CD4-positive, alpha-beta T cell (primary cell): ENCODE measurements around the gene PHACTR4. TPM values are rescaled to one million over a fixed set of nuclear protein-coding genes. Genes with fewer than 3 reads are reported as not detected.
"Not testable (repeated sequence)": the region's sequence is repeated elsewhere in the genome, so short reads cannot be mapped to it uniquely, and the experiment has no call there.

ENCODE experiments used
- ATAC-seq: fragments of 200-7000 bp; cut with Tn5 transposase; one replicate; pipeline ENCODE4 v1.10.0; 2022; ENCODE audit warnings: mild to moderate bottlenecking; ENCODE audit not compliant: poor library complexity
- CTCF ChIA-PET: fragments of 350-600 bp; sonication (Branson Sonifier 250); formaldehyde crosslinking; loops from one replicate; lab custom pipeline; 2021; ENCODE audit warnings: antibody characterized with exemption, inconsistent platforms; lab: Charles Lee
- POLR2A ChIA-PET: fragments of 350-600 bp; sonication (Branson Sonifier 250); formaldehyde crosslinking; loops from one replicate; lab custom pipeline; 2021; ENCODE audit warnings: antibody characterized with exemption, inconsistent platforms; lab: Charles Lee
- DNase-seq, 14 experiments: peaks; one replicate each; pipeline ENCODE4 v3.0.0-alpha.2; 2013 to 2020; ENCODE audit warnings: mixed read lengths in 2 of 14
- H3K27ac ChIP-seq, 2 donors: one replicate each; pipeline versions ENCODE4 v1.5.1 to v1.7.0; 2013; ENCODE audit warnings: low read length in 2 of 2, low read depth in 1 of 2, mild to moderate bottlenecking in 1 of 2
- H3K27me3 ChIP-seq, 2 experiments: 1 replicate in 1 of 2; 2 replicates in 1 of 2; pipeline versions ENCODE4 v1.6.1 to v1.7.0; 2013; ENCODE audit warnings: low read length in 2 of 2, control low read depth in 1 of 2, mild to moderate bottlenecking in 1 of 2, moderate library complexity in 1 of 2; ENCODE audit not compliant: insufficient read depth in 2 of 2, control insufficient read depth in 1 of 2
- H3K36me3 ChIP-seq: one replicate; pipeline ENCODE4 v1.6.1; 2013; ENCODE audit warnings: low read length, control low read depth; ENCODE audit not compliant: insufficient read depth
- H3K4me1 ChIP-seq: one replicate; pipeline ENCODE4 v1.6.1; 2013; ENCODE audit warnings: low read length, control low read depth; ENCODE audit not compliant: insufficient read depth
- H3K4me3 ChIP-seq: one replicate; pipeline ENCODE4 v1.5.1; 2013; ENCODE audit warnings: mild to moderate bottlenecking, low read length, moderate library complexity
- H3K9me3 ChIP-seq, 2 experiments: 1 replicate in 1 of 2; 2 replicates in 1 of 2; pipeline versions ENCODE4 v1.6.1 to v1.7.0; 2013; ENCODE audit warnings: low read length in 2 of 2, mild to moderate bottlenecking in 2 of 2, control low read depth in 1 of 2, moderate library complexity in 1 of 2; ENCODE audit not compliant: control insufficient read depth in 1 of 2, insufficient read depth in 1 of 2
- H3K27ac Mint-ChIP-seq: one replicate; pipeline ENCODE4 v1.8.0; 2020; ENCODE audit warnings: mixed read lengths
- H3K27me3 Mint-ChIP-seq: one replicate; pipeline ENCODE4 v1.8.0; 2021; ENCODE audit warnings: mixed read lengths
- H3K36me3 Mint-ChIP-seq: one replicate; pipeline ENCODE4 v1.8.0; 2021; ENCODE audit warnings: low read depth, mixed read lengths
- H3K4me1 Mint-ChIP-seq: one replicate; pipeline ENCODE4 v1.8.0; 2021; ENCODE audit warnings: low read depth, mixed read lengths
- H3K4me3 Mint-ChIP-seq: one replicate; pipeline ENCODE4 v1.8.0; 2020; ENCODE audit warnings: mild to moderate bottlenecking, mixed read lengths
- H3K9me3 Mint-ChIP-seq: one replicate; pipeline ENCODE4 v1.8.0; 2020; ENCODE audit warnings: mixed read lengths
- intact Hi-C, 2 experiments: fragments of 100-400 bp; cut with DNase I in 1 of 2; cut with micrococcal nuclease in 1 of 2; formaldehyde crosslinking; loops; one replicate each; pipeline versions ENCODE4 v1.15.1 to v1.9.0; 2023 to 2025; cut with DNase I, micrococcal nuclease
- total RNA-seq, 174 experiments: library from RNA in 2 of 174; stranded (reverse) in 2 of 174; gene quantifications; one replicate each; pipeline ENCODE4 v1.2.3 and lab custom pipeline; 2021 to 2026
- TF ChIP-seq, protein P1 (sequence below): fragments of 200-600 bp; IDR thresholded peaks from one replicate; pipeline ENCODE4 v1.8.0; 2022; ENCODE audit warnings: antibody characterized with exemption, mild to moderate bottlenecking

The PHACTR4 gene
- total RNA-seq, 2 experiments from 2014 or later: 26.0 to 26.3 TPM

DNA sequence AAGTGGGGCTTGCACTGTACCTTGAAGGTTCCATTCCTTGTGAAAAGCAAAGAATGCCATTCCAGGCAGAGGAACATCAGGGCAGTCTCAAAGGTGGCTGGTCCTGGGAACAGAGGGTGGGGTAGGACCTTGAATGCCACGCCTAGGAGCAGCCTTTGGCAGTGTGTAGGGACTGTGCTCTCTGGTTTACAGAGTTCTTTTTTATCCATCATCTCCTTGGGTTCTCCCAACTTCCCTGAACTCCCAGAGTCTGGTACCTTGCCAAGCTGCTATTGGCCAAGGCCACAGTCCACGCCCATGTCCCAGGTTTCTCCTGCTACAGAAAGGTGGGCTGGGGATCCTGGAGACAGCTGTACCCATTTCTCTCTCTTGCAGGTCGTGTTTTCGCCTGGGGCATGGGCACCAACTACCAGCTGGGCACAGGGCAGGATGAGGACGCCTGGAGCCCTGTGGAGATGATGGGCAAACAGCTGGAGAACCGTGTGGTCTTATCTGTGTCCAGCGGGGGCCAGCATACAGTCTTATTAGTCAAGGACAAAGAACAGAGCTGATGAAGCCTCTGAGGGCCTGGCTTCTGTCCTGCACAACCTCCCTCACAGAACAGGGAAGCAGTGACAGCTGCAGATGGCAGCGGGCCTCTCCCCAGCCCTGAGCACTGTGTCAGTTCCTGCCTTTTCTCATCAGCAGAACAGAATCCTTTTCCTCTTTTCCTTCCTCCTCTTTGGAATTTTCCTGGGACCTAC, 168.1 kb downstream of the PHACTR4 start:
- no peaks in the 10 kb centered on the region for H3K9me3 ChIP-seq
- Mint-ChIP-seq H3K36me3 (peaks cover 27% of the 10 kb centered on the region), H3K9me3 (no peaks in the 10 kb centered on the region), H3K4me3 (no peak overlapping the region), H3K27me3 (no peaks in the 10 kb centered on the region), H3K4me1 (no peaks in the 10 kb centered on the region), H3K27ac (no peak overlapping the region)
- DNase-seq (no peak), ATAC-seq (no peak)
- intact Hi-C loops: no loop called here
- ChIA-PET POLR2A (no interaction called here), CTCF (no interaction called here)
- TF ChIP-seq, protein P1, sequence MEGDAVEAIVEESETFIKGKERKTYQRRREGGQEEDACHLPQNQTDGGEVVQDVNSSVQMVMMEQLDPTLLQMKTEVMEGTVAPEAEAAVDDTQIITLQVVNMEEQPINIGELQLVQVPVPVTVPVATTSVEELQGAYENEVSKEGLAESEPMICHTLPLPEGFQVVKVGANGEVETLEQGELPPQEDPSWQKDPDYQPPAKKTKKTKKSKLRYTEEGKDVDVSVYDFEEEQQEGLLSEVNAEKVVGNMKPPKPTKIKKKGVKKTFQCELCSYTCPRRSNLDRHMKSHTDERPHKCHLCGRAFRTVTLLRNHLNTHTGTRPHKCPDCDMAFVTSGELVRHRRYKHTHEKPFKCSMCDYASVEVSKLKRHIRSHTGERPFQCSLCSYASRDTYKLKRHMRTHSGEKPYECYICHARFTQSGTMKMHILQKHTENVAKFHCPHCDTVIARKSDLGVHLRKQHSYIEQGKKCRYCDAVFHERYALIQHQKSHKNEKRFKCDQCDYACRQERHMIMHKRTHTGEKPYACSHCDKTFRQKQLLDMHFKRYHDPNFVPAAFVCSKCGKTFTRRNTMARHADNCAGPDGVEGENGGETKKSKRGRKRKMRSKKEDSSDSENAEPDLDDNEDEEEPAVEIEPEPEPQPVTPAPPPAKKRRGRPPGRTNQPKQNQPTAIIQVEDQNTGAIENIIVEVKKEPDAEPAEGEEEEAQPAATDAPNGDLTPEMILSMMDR: no peak
- H3K4me3 ChIP-seq: no peak overlapping the region
- H3K4me1 ChIP-seq: no peaks in the 10 kb centered on the region
- H3K27me3 ChIP-seq: no peaks in the 10 kb centered on the region
- peaks cover 21% of the 10 kb centered on the region for H3K36me3 ChIP-seq
- no peak overlapping the region for H3K27ac ChIP-seq

DNA sequence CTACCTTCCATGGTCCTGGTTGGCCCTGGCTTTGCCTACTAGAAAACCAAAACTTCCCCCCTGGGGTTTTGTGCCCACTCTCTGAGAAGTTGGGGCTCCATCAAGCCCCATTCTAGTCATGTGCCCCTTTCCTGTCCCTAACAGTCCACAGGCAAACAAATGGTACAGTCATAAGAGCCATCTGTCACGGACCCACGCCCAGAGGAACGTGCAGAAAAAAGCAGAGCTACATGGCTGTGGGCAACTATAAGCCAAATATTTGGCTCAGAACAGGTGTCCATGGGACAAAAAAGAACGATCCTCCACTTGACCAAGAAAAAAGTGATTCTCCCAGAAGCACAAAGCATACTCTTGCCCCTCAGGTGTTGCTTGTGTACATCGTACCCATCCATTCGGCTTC, 168.7 kb downstream of the PHACTR4 start:
- H3K9me3 Mint-ChIP-seq: no peaks in the 10 kb centered on the region
- H3K4me3 Mint-ChIP-seq: no peak overlapping the region
- ATAC-seq: no peak
- Histone ChIP-seq H3K9me3 (no peaks in the 10 kb centered on the region), H3K36me3 (peaks cover 21% of the 10 kb centered on the region), H3K27ac (no peak overlapping the region), H3K4me3 (no peak overlapping the region), H3K4me1 (no peaks in the 10 kb centered on the region), H3K27me3 (no peaks in the 10 kb centered on the region)
- ChIA-PET CTCF (no interaction called here), POLR2A (no interaction called here)
- H3K27me3 Mint-ChIP-seq: no peaks in the 10 kb centered on the region
- H3K36me3 Mint-ChIP-seq: peaks cover 27% of the 10 kb centered on the region
- intact Hi-C loops: no loop called here
- no peak overlapping the region for H3K27ac Mint-ChIP-seq
- TF ChIP-seq, protein P1: no peak
- no peak for DNase-seq
- H3K4me1 Mint-ChIP-seq: no peaks in the 10 kb centered on the region

DNA sequence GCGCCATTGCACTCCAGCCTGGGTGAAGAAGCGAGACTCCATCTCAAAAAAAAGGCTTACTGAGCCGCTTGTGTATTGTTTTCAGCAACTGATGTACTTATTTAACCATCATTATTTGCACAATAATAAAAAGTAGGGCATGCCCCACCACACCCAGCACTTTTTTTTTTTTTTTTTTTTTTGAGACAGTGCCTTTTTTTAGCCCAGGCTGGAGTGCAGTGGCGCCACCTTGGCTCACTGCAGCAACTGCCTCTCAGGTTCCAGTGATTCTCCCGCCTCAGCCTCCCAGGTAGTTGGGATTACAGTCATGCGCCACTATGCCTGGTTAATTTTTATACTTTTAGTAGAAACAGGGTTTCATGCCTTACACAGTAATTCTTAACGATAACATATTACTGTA, 171.1 kb downstream of the PHACTR4 start:
- Mint-ChIP-seq H3K36me3 (peaks cover 17% of the 10 kb centered on the region), H3K4me1 (no peaks in the 10 kb centered on the region), H3K27ac (no peak overlapping the region), H3K9me3 (no peaks in the 10 kb centered on the region), H3K27me3 (no peaks in the 10 kb centered on the region), H3K4me3 (no peak overlapping the region)
- ChIA-PET CTCF (no interaction called here), POLR2A (no interaction called here)
- ATAC-seq: no peak
- Histone ChIP-seq H3K27ac (no peak overlapping the region), H3K36me3 (peaks cover 14% of the 10 kb centered on the region), H3K27me3 (no peaks in the 10 kb centered on the region), H3K4me1 (no peaks in the 10 kb centered on the region), H3K9me3 (no peaks in the 10 kb centered on the region), H3K4me3 (no peak overlapping the region)
- no peak for DNase-seq
- TF ChIP-seq, protein P1: no peak
- intact Hi-C loops: no loop called here

DNA sequence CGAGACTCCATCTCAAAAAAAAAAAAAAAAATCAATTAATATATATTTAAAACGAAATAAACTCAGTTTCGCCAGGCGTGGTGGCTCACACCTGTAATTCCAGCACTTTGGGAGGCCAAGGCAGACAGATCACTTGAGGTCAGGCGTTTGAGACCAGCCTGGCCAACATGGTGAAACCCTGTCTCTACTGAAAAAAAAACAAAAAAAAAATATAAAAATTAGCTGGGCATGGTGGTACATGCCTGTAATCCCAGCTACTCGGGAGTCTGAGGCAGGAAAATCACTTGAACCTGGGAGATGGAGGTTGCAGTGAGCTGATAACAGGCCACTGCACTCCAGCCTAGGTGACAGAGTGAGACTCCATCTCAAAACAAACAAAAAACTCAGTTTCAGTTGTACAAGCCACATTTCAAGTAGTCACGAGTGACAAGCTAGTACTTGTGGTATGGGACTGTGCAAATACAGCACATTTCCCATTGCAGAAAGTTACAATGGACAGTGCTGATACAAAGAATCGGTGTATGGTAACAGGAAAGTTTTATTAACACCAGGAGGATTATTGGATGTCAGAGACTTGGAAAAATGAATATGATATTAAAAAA, 172.0 kb downstream of the PHACTR4 start:
- H3K4me3 Mint-ChIP-seq, DNase-seq, H3K27ac Mint-ChIP-seq, H3K4me1 Mint-ChIP-seq, H3K27me3 ChIP-seq, H3K9me3 Mint-ChIP-seq, H3K4me1 ChIP-seq, ATAC-seq, H3K9me3 ChIP-seq, H3K27ac ChIP-seq, H3K4me3 ChIP-seq, H3K36me3 ChIP-seq, H3K27me3 Mint-ChIP-seq, intact Hi-C loops: not testable (repeated sequence)
- POLR2A ChIA-PET: interaction anchor here (0.5 to 0.6 kb wide), 2 partner anchors 30 to 127 kb away, joined by 3 read pairs; partner anchors contain the start of gene GMEB1
- H3K36me3 Mint-ChIP-seq: peaks cover 16% of the 10 kb centered on the region
- CTCF ChIA-PET: interaction anchor here (0.7 kb wide), 1 partner anchor 62 kb away, joined by 3 read pairs; no protein-coding TSS in a partner anchor
